Nephron progenitor cell (in vitro differentiated cells): ENCODE data around the gene RPS6KB2.
A peak's percentile ranks its signal among the peaks of the same experiment; 100 is the strongest.

ENCODE experiments used
- DNase-seq: peaks from one replicate; pipeline ENCODE4 v3.0.0; 2021
- H3K27ac Mint-ChIP-seq: 2 replicates; pipeline ENCODE4 v1.8.0; 2021; ENCODE audit warnings: mild to moderate bottlenecking, moderate library complexity, mixed read lengths
- H3K27me3 Mint-ChIP-seq: 2 replicates; pipeline ENCODE4 v1.8.0; 2021; ENCODE audit warnings: mild to moderate bottlenecking, low read depth, mixed read lengths; ENCODE audit not compliant: poor library complexity
- H3K36me3 Mint-ChIP-seq: 2 replicates; pipeline ENCODE4 v1.8.0; 2021; ENCODE audit warnings: low read depth, mixed read lengths
- H3K4me1 Mint-ChIP-seq: 2 replicates; pipeline ENCODE4 v1.8.0; 2021; ENCODE audit warnings: mixed read lengths
- H3K4me3 Mint-ChIP-seq: 2 replicates; pipeline ENCODE4 v1.8.0; 2021; ENCODE audit warnings: mild to moderate bottlenecking, moderate library complexity, mixed read lengths
- H3K9me3 Mint-ChIP-seq: 2 replicates; pipeline ENCODE4 v1.8.0; 2021; ENCODE audit warnings: mild to moderate bottlenecking, moderate library complexity, mixed read lengths
- CTCF ChIP-seq: fragments of 200-600 bp; sonication (generic); IDR thresholded peaks from 2 replicates; pipeline ENCODE4 v1.5.0; 2021; ENCODE audit warnings: antibody characterized with exemption

The RPS6KB2 gene

GRCh38 chr11:67417425-67417824, 10.9 kb upstream of the RPS6KB2 start:
- peaks cover 53% of the 10 kb centered on the region for H3K27me3 Mint-ChIP-seq
- H3K27ac Mint-ChIP-seq = no peak overlapping the region
- H3K36me3 Mint-ChIP-seq = no peaks in the 10 kb centered on the region
- no peak overlapping the region for H3K4me3 Mint-ChIP-seq
- no peaks in the 10 kb centered on the region for H3K9me3 Mint-ChIP-seq
- H3K4me1 Mint-ChIP-seq = peaks cover 26% of the 10 kb centered on the region
- DNase-seq = no peak
- TF ChIP-seq CTCF = no peak

GRCh38 chr11:67418476-67419281, 9.6 kb upstream of the RPS6KB2 start:
- no peak for TF ChIP-seq CTCF
- H3K4me3 Mint-ChIP-seq = no peak overlapping the region
- H3K36me3 Mint-ChIP-seq = no peaks in the 10 kb centered on the region
- H3K9me3 Mint-ChIP-seq = no peaks in the 10 kb centered on the region
- peaks cover 25% of the 10 kb centered on the region for H3K4me1 Mint-ChIP-seq
- H3K27me3 Mint-ChIP-seq = peaks cover 44% of the 10 kb centered on the region
- H3K27ac Mint-ChIP-seq = no peak overlapping the region
- DNase-seq = no peak

- Mint-ChIP-seq H3K4me3 (peak overlapping the region; percentile 78), H3K36me3 (no peaks in the 10 kb centered on the region), H3K9me3 (no peaks in the 10 kb centered on the region), H3K27ac (no peak overlapping the region), H3K4me1 (peaks cover 25% of the 10 kb centered on the region), H3K27me3 (peaks cover 36% of the 10 kb centered on the region)
- DNase-seq = no peak
- TF ChIP-seq CTCF = no peak
These were observed 8.8 kb upstream of the RPS6KB2 start for GRCh38 chr11:67419325-67420049.

GRCh38 chr11:67420147-67420645, 8.1 kb upstream of the RPS6KB2 start:
- Mint-ChIP-seq H3K27me3 (peaks cover 29% of the 10 kb centered on the region), H3K4me1 (peaks cover 25% of the 10 kb centered on the region), H3K4me3 (peak overlapping the region; percentile 78), H3K9me3 (no peaks in the 10 kb centered on the region), H3K36me3 (no peaks in the 10 kb centered on the region), H3K27ac (no peak overlapping the region)
- no peak for TF ChIP-seq CTCF
- no peak for DNase-seq

- H3K36me3 Mint-ChIP-seq = no peaks in the 10 kb centered on the region
- no peaks in the 10 kb centered on the region for H3K9me3 Mint-ChIP-seq
- peaks cover 29% of the 10 kb centered on the region for H3K27me3 Mint-ChIP-seq
- TF ChIP-seq CTCF = no peak
- peak; percentile 99 for DNase-seq
- H3K4me1 Mint-ChIP-seq = peaks cover 25% of the 10 kb centered on the region
- H3K4me3 Mint-ChIP-seq = peak overlapping the region; percentile 67
- no peak overlapping the region for H3K27ac Mint-ChIP-seq
These were observed 7.5 kb upstream of the RPS6KB2 start for GRCh38 chr11:67420646-67421429.
